Erythroblast (primary cell): ENCODE data around the gene HP.

Source experiments
- GATA1 ChIP-seq: IDR thresholded peaks from 2 replicates; pipeline ENCODE4 v1.6.1; 2011; ENCODE audit warnings: low read depth, mild to moderate bottlenecking, control low read depth, low read length, moderate library complexity
- POLR2A ChIP-seq: IDR thresholded peaks from 2 replicates; pipeline ENCODE4 v1.6.1; 2011; ENCODE audit warnings: mild to moderate bottlenecking, low read length

GRCh38 chr16:72098936-72099335, 44.6 kb downstream of the HP start:
- TF ChIP-seq POLR2A (no peak), GATA1 (no peak)
